Urinary bladder (tissue), 4 donors: Measurements from ENCODE around the gene TECRL. TPM values are rescaled to one million over a fixed set of nuclear protein-coding genes. Genes with fewer than 3 reads are reported as not detected.

Experiments
- DNase-seq: peaks from one replicate; pipeline ENCODE4 v3.0.0-alpha.2; 2015; ENCODE audit errors: extremely low spot score
- H3K27ac ChIP-seq: one replicate; pipeline ENCODE4 v1.5.1; 2013; ENCODE audit warnings: low read depth, mild to moderate bottlenecking, moderate library complexity
- H3K36me3 ChIP-seq: one replicate; pipeline ENCODE4 v1.6.1; 2013; ENCODE audit warnings: mild to moderate bottlenecking, moderate library complexity; ENCODE audit not compliant: insufficient read depth
- H3K4me1 ChIP-seq: one replicate; pipeline ENCODE4 v1.6.1; 2013; ENCODE audit warnings: mild to moderate bottlenecking, moderate library complexity; ENCODE audit not compliant: insufficient read depth
- H3K4me3 ChIP-seq: one replicate; pipeline ENCODE4 v1.5.1; 2013; ENCODE audit warnings: low read depth, low read length
- WGBS: extraction: QIAGEN DNeasy Blood & Tissue Kit; methylation state at CpG from one replicate; pipeline ENCODE4 v1.1.7; 2013; 5-methylcytosine and 5-hydroxymethylcytosine counted together
- polyA plus RNA-seq: library from polyadenylated mRNA; stranded (reverse); fragments of 200-250 nt; gene quantifications from one replicate; pipeline ENCODE4 v1.2.3, GENCODE V29; 2013
- small RNA-seq: library from RNA; depleted of rRNA; stranded (forward); fragments of <200 nt; gene quantifications from one replicate; pipeline ENCODE3, GENCODE V24; 2014
- total RNA-seq: library from RNA; depleted of rRNA; stranded (reverse); fragments of >200 nt; gene quantifications from one replicate; pipeline ENCODE4 v1.2.3, GENCODE V29; 2014
- donor health status: healthy with polysubstance abuse.
- donor health status: healthy.

The TECRL gene
- total and polyA plus RNA-seq, 2 donors: 4.5 TPM; not detected in 1

DNA sequence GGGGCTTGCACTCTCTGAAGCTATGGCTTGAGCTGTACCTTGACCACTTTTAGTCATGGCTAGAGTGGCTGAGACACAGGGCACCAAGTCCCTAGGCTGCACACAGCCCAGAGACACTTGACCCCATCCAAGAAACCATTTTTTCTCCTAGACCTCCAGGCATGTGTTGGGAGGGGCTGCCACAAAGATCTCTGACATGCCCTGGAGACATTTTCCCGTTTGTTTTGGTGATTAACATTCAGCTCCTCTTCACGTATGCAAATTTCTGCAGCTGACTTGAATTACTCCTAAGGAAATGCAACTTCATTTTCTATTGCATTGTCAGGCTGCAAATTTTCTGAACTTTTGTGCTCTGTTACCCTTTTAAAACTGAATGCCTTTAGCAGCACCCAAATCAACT lies 142.6 kb downstream of the TECRL start:
- H3K36me3 ChIP-seq: no peaks in the 10 kb centered on the region
- H3K4me1 ChIP-seq: no peaks in the 10 kb centered on the region
- no peak for DNase-seq
- H3K27ac ChIP-seq: no peak overlapping the region
- WGBS: 85% methylated on average over 2 of the region's 2 CpGs
- H3K4me3 ChIP-seq: no peak overlapping the region

DNA sequence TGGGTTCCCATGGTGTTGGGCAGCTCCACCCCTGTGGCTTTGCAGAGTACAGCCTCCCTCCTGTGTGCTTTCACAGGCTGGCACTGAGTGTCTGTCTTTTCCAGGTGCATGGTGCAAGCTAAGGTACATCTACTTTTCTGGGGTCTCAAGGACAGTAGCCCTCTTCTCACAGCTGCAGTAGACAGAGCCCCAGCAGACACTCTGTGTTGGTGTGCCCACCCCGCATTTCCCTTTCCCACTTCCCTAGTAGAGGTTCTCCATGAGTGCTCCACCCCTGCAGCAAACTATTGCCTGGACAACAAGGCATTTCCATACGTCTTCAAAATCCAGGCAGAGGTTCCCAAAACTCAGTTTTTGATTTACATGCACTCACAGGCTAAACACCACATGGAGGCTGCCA lies 143.0 kb downstream of the TECRL start:
- Histone ChIP-seq H3K4me3 (no peak overlapping the region), H3K27ac (no peak overlapping the region), H3K36me3 (no peaks in the 10 kb centered on the region), H3K4me1 (no peaks in the 10 kb centered on the region)
- 87% methylated on average over 2 of the region's 2 CpGs for WGBS
- no peak for DNase-seq

DNA sequence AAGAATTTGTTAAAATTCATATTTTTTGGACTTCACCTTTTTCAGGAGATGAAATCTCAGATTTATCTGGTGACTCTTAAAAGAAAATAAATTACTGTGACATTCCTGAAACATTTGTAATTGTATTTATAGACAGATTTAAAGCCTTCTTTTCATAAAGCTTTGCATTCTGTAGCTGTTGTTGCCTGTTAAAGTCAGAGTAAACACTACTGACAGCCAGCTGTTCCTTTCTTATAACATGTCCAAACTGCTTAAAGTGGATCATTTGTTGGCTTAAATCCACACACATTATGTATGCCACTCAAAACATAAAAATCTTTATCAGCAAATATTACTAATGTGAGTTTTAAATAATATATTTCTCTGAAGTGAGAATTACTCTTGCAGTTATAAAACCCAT lies 157.5 kb downstream of the TECRL start:
- no peak overlapping the region for H3K27ac ChIP-seq
- H3K4me1 ChIP-seq: no peaks in the 10 kb centered on the region
- no peak overlapping the region for H3K4me3 ChIP-seq
- no peak for DNase-seq
- no peaks in the 10 kb centered on the region for H3K36me3 ChIP-seq

GRCh38 chr4:64250488-64250887 lies 158.8 kb downstream of the TECRL start:
- H3K4me1 ChIP-seq: no peaks in the 10 kb centered on the region
- no peak overlapping the region for H3K27ac ChIP-seq
- no peaks in the 10 kb centered on the region for H3K36me3 ChIP-seq
- H3K4me3 ChIP-seq: no peak overlapping the region
- no peak for DNase-seq

- Histone ChIP-seq H3K4me1 (no peaks in the 10 kb centered on the region), H3K27ac (no peak overlapping the region), H3K4me3 (no peak overlapping the region), H3K36me3 (no peaks in the 10 kb centered on the region)
- no peak for DNase-seq
Measured at GRCh38 chr4:64250061-64250460, 159.2 kb downstream of the TECRL start.

GRCh38 chr4:64248186-64248585 lies 161.1 kb downstream of the TECRL start:
- no peak for DNase-seq
- no peak overlapping the region for H3K4me3 ChIP-seq
- no peak overlapping the region for H3K27ac ChIP-seq
- no peaks in the 10 kb centered on the region for H3K4me1 ChIP-seq
- H3K36me3 ChIP-seq: no peaks in the 10 kb centered on the region

DNA sequence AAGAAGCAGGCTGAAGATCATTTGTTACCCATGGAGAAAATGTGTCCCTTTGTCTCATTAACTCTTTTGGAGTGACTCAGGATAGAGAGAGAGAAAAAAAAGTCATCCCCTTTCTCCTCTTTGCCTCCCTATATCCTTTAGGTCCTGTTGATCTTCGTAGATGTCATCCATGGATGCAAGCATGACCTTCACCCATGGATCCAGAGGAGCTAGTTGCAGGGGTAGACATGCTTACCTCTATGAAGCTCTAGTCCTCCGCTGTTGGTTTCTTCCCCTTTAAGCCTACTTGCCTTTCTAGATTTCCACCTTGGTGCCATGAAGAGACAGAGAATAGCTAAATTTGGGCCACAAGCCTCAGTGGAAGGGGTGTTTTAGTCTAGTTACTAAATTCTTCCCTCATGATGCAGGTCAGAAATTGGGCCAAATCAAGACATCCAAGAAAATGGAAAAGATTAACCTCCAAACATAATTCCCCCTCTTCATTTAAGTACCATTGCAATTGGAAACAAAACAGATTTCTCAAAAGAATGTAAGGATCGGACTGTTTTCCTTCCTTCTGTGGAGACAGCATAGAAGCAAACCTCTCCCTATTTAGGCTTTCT lies 178.4 kb downstream of the TECRL start:
- H3K4me3 ChIP-seq: no peak overlapping the region
- H3K4me1 ChIP-seq: no peaks in the 10 kb centered on the region
- no peak overlapping the region for H3K27ac ChIP-seq
- 79% methylated on average over 3 of the region's 3 CpGs for WGBS
- H3K36me3 ChIP-seq: no peaks in the 10 kb centered on the region
- no peak for DNase-seq

Small RNA genes lying within 50 kb of the gene (small RNA-seq; reads per million reads assigned to genes)
- not detected for gene RNU6-191P
